H4 (cell line): ENCODE results near the gene TMIGD1. TPM values are rescaled to one million over a fixed set of nuclear protein-coding genes. Genes with fewer than 3 reads are reported as not detected.
"Not testable (repeated sequence)": the region's sequence is repeated elsewhere in the genome, so short reads cannot be mapped to it uniquely, and the experiment has no call there.

Experiments
- DNase-seq: peaks from one replicate; pipeline ENCODE4 v3.0.0-alpha.2; 2015; ENCODE audit warnings: low spot score
- total RNA-seq: library from RNA; depleted of rRNA; stranded (reverse); fragments of >200 nt; shearing (Covaris generic); gene quantifications from 2 replicates; pipeline ENCODE4 v1.2.3, GENCODE V29; 2014

The TMIGD1 gene
- total RNA-seq, 1 experiment from 2014 or later, result not detected

DNA sequence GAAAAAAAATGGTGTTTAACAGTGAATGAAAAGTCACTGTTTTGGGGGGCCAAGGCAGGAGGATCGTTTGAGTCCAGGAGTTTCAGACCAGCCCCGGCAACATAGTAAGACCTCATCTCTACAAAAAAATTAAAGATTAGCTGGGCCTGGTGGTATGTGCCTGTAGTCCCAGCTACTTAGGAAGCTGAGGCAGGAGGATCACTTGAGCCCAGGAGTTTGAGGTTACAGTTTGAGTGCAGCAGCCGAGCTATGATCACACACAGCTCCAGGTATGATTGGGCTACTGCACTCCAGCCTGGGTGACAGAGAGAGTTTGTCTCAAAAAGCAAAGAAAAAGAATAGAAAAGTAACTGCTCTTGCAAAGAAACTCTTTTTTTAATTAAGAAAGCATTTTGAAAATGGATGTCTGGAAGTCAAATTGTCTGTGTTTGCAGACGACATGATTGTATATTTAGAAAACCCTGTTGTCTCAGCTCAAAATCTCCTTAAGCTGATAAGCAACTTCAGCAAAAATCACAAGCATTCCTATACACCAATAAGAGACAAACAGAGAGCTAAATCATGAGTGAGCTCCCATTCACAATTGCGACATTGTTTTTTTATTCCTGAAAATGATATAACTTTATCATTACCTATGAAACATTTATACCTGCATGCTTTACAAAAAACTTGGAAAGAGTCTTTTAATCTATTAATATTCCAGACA lies 24.4 kb upstream of the TMIGD1 start:
- no peak for DNase-seq

DNA sequence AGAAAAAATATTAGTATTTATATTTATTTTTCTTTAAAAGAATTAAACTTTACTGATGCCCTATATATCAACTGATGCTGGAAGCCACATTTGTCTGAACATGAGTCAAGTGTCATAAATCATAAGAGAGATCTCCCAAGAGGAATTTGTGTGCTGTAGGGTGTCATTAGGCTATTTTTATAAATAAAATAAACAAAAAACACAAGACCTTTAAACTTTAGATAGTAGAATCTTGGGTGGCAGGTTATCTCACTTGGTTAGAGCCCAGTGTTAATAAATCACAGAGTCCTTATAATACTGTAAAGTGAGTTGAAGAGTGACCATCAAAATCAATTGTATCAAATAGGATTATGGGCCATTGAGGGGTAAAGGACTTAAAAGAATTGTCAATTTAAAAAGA lies 23.6 kb upstream of the TMIGD1 start:
- no peak for DNase-seq

DNA sequence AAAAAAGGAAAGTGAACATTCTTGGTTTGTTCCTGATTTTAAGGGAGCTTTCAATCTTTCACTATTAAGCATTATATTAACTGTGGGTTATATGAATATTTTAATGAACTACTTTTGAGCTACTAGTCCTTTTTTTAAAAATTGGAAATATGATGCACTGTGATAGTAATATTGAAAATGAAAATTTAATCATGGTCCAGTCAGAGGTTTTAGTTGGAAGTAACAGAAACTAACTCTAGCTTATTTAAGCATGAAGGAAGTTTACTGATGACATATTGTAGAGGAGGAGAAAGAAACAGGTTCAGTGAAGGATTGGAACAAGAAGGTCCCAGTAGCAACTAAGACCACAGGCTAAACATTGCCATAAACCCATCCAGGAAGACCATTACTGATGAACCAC lies 20.8 kb upstream of the TMIGD1 start:
- no peak for DNase-seq

DNA sequence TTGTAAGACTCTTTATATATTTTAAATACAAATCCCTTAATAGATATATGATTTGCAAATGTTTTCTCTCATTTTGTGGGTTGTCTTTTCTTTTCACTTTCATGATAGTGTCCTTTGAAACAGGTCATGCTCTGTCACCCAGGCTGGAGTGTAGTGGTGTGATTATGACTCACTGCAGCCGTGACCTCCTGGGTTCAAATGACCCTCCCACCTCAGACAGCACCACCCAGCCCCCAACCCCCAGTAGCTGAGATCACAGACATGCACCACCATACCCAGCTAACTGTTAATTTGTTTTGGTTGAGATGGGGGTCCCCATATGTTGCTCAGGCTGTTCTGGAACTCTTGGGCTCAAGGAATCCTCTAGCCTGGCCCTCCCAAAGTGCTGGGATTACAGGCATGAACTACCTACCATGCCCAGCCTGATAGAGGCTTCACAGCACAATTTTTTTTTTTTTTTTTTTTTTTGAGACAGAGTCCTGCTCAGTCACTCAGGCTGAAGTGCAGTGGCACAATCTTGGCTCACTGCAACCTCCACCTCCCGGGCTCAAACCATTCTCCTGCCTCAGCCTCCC lies 18.5 kb upstream of the TMIGD1 start:
- no peak for DNase-seq

DNA sequence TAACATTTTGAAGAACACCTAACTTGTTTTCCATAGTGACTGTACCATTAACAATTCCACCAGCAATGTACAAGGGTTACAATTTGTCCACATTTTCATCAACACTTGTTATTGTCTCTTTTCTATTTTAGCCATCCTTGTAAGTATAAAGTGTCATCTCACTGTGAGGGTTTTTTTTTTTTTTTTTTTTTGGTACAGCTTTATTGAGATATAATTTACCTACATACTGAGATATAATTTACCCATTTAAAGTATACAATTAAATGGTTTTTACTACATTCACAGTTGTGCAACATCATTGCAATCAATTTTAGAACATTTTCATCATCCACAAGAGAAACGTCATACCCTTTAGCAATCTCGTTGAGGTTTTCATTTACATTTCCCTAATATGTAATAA lies 17.9 kb upstream of the TMIGD1 start:
- DNase-seq, result no peak

DNA sequence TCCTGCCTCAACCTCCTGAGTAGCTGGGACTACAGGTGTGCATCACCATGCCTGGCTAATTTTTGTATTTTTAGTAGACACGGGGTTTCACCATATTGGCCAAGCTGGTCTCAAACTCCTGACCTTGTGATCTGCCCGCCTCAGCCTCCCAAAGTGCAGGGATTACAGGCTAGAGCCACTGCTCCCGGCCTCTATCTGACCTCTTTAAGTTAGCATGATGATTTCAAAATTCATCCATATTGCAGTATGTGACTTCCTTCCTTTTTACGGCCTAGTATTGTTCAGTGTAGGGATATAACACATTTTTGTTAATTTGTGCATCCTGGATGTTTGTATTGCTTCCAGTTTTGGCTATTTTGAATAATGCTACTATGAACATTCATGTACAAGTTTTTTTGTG lies 17.4 kb upstream of the TMIGD1 start:
- DNase-seq, result not testable (repeated sequence)

DNA sequence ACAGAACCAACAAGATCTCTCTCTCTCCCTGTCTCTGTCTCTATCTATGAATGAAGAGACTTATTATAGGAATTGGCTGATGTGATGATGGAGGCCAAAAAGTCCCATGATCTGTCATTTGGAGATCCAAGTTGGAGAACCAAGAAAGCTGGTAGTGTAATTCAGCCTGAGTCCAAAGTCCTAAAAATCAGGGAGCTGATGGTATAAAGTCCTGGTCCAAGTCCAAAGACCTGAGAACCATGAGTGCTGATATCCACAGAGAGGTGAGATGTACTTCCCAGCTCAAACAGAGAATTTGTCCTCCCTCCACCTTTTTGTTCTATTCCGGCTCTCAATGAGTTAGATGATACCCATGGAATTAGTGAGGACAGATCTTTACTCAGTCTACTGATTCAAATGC lies 15.4 kb upstream of the TMIGD1 start:
- DNase-seq, result no peak

DNA sequence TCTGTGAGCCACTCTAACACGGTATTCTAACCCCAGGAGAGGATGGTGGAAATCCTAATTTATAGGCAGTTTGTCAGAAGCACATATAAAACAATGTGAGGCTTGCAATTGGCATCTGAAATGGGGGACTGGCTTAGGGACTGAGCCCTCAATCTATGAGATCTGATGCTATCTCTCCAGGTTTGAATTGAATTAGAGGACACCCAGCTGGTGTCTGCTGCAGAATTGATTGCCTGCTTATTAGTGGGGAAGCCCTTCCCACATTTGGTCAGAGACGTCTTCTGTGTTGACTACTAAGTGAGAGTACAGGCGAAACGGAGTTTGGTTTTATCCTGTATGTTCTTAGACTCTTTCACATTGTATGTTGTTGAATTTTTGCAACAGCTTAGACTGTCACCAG lies 13.6 kb upstream of the TMIGD1 start:
- DNase-seq, result no peak

DNA sequence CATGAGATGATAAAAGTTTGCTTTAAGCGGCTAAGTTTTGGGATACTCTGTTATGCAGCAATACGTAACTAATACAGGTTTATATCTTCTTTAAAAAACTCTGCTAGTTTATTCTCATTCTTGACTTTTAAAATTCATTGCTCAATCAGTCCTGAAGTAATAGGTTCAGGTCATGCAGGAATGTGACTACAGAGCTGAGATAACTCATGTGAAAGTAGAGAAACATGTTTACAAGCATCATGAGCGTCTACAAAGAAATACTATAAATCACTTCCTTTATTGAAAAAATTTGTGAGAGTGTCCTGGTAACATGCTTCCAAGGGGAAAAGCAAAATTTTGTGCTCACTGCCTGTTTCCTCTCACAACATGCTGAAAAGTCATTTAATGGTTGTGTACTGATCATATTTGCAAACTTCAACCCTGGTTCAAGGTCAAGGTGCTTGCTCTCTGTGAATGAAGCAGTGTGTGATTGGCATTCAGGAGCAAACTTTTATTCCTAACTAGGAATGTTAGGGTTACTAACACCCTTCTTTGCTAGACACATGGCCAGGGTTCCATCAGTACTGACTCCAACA lies 12.5 kb upstream of the TMIGD1 start:
- DNase-seq, result no peak

DNA sequence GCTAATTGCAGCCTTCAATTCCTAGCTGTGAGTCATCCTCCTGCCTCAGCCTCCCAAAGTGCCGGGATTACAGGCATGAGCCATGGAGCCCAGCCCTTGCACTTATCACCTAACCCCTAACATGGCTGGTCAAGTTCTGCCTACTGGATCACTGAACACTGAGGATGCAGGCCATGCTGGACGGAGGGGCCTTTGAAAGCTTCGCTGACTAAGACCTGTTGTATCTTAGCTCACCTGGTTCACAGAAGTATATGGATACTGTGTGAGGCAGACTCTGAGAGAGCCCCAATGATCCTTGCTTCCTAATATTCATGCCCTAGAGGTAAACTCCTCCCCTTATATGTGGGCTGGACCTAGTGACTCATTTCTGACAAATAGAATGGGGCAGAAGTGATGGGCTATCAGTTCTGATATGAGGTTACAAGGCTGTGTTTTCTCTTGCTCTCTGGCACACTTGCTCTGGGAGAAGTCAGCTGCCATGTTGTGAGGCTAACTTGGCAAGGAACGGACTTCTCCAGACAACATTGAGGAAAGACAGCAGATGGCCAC lies 11.7 kb upstream of the TMIGD1 start:
- DNase-seq, result no peak

DNA sequence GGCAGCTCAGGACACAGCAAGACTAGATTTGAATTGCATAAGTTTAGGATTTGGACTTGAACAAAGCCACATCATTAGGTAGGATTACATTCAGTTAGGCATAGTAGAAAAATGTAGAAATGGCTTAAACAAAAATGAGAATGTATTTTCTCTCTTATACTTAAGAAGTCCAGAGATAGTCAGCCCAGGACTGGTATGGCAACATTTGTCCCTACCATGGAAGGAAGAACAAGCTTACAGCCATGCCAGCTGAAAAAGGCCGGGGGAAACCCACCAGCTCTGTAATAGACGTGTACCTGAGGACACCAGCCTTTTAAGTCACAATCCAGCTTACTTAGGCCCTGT lies 11.2 kb upstream of the TMIGD1 start:
- DNase-seq, result no peak

DNA sequence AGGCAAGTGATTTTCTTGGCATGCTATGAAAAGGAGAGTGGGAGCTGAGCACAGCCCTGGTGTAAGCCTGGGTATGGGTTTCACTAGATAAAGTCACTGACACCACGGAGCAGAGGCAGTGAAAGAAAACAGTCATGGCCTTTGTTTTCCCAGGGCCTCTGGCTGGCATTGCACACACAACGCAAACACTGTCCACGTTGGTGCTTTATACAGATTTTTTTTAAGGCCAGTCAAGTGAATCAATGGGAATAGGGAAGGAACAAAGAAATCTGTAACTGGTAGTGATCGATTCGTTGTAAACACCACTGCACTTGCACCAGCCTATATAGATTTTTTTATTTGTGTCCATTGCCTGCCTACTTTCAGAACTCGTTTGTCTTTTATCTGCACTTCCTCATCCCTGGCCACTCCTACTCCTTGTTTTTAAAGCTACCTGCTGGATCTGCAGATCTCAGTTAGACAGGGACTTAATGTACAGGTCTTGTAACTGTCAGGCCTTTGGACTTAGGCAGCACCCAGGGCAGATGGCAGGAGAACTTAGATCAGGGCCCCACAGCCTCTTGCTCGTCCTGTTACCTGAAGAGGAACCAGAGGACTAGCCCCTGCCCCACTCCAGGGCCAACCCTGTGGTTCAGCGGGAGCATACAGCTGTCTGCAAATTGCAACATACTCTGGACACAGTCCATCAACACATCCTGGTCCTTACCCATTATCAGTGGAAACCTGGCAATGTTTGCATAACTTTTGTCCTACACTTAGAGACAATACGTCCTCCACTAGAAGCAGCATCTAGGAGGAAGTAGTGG lies 10.6 kb upstream of the TMIGD1 start:
- DNase-seq, result peak; percentile 46

DNA sequence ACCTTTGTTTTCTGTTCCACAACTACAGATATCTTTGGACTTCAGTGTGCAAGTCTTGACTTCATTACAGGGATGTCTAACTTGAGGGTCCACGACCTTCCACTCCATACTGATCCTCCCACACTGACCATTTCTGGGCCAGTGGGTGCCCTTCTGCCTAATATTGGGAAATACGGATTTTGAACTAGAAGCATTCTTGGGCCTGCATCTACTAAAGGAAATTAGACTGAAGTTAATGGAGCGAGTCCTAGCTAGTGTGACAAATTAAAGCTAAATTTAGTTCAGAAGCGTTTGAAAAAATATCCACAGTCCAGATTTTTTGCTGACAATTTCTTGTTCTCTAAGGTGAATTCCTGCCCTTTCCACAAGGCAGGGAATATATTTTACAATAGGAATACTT lies 9.9 kb upstream of the TMIGD1 start:
- DNase-seq, result no peak

DNA sequence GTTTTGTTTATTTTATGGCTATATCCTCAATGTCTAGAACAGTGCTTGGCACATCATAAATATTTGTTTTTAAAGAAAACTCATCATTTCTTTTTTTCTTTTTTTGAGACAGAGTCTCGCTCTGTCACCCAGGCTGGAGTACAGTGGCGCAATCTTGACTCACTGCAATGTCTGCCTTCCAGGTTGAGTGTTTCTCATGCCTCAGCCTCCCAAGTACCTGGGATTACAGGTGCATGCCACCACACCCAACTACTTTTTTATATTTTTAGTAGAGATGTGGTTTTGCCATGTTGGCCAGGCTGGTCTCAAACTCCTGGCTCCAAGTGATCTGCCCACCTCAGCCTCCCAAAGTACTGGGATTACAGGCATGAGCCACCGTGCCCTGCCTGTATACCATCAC lies 9.4 kb upstream of the TMIGD1 start:
- not testable (repeated sequence) for DNase-seq

DNA sequence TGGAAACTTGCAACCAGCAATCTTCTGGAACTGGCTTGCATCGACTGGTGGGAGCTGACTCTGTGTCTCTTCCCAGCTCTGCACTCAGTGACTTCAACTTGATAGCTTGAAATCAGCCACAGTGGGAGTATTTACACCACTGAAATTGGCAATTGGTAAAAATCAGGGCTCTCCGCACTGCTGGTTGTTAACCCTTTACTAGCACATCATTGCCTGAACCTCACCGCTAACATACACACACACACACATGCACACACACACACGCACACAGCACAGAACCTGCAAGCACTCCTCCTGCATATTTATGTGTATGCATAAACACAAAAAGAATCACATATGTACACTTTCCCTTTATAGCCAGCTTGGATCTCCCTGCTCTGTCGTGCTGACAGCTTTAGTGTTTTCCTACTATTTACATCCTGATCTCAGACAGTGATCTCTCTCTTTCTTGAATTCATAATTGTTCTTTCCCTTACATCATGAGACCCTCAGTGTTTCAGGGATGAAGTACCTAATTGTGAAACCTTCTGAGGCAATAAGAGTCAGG lies 7.9 kb upstream of the TMIGD1 start:
- no peak for DNase-seq

DNA sequence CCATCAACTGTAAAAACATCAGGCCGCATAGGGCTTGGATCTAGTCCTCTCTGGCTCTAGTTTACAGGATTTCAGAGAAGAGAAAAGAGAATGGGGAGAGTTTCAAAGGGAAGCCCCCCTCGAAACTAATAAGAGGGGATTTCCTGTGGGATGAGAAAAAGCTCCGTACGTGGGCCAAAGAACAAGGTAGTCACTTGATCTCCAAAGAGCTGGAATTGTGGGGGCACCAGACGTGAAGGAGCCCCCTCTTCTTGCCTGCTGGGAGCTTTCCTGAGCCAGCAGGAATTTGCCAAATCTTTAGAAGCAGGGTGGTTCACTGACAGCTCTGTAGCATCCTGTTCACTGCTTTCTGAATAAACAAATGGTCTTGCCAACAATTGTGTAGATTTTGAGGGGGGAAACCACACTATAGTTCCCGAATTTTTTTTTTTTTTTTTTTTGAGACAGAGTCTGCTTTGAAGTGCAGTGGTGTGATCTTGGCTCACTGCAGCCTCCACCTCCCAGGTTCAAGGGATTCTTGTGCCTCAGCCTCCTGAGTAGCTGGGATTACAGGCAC lies 7.0 kb upstream of the TMIGD1 start:
- DNase-seq, result no peak

DNA sequence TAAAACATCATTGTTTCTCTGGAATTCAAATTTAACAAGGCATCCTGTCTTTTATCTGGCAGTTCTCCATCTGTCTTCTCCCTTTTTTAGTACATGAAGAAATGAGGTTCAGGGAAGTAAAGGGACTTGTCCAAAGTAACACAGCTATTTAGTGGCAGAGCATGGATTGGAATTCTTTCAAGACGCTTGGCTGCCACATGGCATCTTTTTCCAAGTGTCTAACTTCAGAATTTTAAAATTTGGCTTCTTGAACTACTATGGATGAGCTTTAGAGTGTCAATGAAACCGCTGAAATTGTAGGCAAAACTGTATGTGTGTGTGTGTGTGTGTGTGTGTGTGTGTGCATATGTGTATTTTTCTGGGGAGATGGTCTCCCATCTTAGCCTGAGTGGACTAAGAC lies 5.2 kb upstream of the TMIGD1 start:
- DNase-seq, result no peak

DNA sequence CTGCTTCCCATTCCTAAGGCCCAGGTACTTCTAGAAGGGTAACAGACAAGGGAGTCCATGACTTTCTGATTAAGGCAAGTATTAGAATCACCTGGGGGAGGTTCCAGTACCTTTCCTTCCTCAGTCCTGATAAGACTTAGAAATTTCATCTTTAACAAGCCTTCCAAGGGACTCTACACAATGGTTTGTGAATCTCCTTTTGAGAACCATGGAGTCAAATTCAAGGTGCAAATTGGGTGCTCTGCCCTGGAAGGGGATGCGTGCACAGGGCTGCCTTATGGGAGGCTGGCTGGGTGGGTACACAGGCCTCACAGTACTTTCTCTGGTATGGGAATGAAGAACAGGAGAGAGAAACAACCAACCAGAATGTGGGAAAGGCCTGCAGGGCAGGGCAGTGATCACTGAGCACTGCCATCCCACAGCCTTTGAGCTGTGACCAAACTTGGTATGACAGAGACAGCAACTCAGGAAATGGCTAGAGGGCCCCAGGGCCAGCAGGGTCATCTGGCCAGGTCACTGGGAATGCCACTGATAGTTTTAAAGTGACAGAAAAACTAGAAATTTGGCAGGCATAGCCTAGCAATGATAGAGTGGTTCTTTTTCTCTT lies 3.6 kb upstream of the TMIGD1 start:
- DNase-seq, result no peak

DNA sequence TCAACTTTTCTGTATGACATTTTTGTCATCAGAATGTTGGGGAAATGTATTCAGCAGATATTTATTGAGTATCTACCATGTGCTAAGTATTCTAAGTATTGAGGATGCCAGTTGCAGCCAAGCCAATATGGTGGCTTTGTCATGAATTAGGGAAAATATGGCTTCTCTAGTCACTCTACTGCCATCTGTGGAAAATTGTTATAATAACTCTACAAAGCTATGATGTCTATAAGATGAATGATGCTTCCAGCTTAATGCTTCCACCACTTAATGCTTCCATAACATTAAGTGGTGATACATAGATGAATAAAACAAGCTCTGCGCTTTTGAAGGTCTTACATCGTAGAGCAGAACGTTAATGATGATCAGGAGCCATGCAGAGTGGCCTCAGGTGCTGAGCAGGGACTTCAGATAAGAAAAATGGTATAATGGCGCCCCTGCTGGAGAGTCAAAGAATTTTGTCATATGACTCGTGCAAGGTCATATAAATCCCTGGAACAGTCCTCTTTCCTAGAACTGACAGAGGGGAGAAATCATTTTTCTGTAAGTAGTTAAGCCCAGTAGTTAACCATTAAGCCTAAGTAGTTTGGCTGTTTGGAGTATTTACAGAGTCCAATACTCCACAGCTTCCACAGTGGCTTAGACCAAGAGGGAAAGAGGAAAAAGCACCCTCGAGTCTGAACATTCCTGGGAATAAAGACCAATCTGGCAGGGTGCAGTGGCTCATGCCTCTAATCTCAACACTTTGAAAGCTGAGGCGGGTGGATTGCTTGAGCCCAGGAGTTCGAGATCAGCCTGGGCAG lies 2.7 kb upstream of the TMIGD1 start:
- DNase-seq, result peak; percentile 54

DNA sequence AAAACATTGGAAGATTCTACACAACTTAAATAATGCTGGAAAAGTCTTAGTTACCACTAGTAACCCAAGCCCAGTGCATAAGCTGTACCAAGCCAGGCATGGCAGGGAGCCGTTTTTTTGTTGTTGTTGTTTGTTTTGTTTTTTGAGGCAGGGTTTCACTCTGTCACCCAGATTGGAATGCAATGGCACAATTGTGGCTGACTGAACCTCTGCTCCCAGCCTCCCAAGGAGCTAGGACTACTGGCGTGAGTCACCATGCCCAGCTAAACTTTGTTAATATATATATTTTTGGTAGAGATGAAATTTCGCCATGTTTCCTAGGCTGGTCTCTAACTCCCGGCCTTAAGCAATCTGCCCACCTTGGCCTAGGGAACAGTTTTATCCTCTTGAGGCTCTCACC lies 564 bp upstream of the TMIGD1 start:
- DNase-seq, result peak; percentile 44
